ENCODE measurements around the gene CHRNA9.

CHRNA9 gene

GRCh38 chr4:40367451-40367850, 32.3 kb downstream of the CHRNA9 start:
- Histone ChIP-seq H3K27me3 (replicated peaks; ENCODE audit: insufficient read depth, low read length) (no peaks in the 10 kb centered on the region), H4K20me1 (ENCODE audit: insufficient read depth, low read length) (no peaks in the 10 kb centered on the region), H3K4me2 (ENCODE audit: low read depth, low read length) (no peak overlapping the region), H3K9me2 (replicated peaks; ENCODE audit: insufficient read depth, low read length) (no peaks in the 10 kb centered on the region), H3K9me3 (replicated peaks; ENCODE audit: insufficient read depth, low read length) (no peaks in the 10 kb centered on the region), H3F3A (ENCODE audit: insufficient read depth, low read length) (no peaks in the 10 kb centered on the region), H3K36me3 (replicated peaks; ENCODE audit: insufficient read depth, low read length) (no peaks in the 10 kb centered on the region), H3K9ac (ENCODE audit: low read length) (no peak overlapping the region), H3K4me3 (ENCODE audit: low read length) (no peak overlapping the region), H3K4me1 (ENCODE audit: low read length) (no peaks in the 10 kb centered on the region), H3K79me2 (ENCODE audit: low read length) (no peaks in the 10 kb centered on the region), H2AFZ (ENCODE audit: low read length) (no peak overlapping the region), H3K27ac (ENCODE audit: low read length) (no peak overlapping the region)
- no peak for TF ChIP-seq EZH2 (optimal IDR thresholded peaks at IDR 0.05; ENCODE audit: low read depth, low read length)
- no peak for TF ChIP-seq EZH2phosphoT487 (IDR thresholded peaks at IDR 0.05; ENCODE audit: low read length)
- no peak for TF ChIP-seq CTCF (IDR thresholded peaks at IDR 0.05; ENCODE audit: low read length)
- no peak for DNase-seq

GRCh38 chr4:40369437-40370274, 34.5 kb downstream of the CHRNA9 start:
- Histone ChIP-seq H3K9ac (ENCODE audit: low read length) (no peak overlapping the region), H3K9me3 (replicated peaks; ENCODE audit: insufficient read depth, low read length) (no peaks in the 10 kb centered on the region), H4K20me1 (ENCODE audit: insufficient read depth, low read length) (no peaks in the 10 kb centered on the region), H3K4me3 (ENCODE audit: low read length) (no peak overlapping the region), H3K9me2 (replicated peaks; ENCODE audit: insufficient read depth, low read length) (no peaks in the 10 kb centered on the region), H3K4me1 (ENCODE audit: low read length) (no peaks in the 10 kb centered on the region), H3K27ac (ENCODE audit: low read length) (no peak overlapping the region), H3K27me3 (replicated peaks; ENCODE audit: insufficient read depth, low read length) (no peaks in the 10 kb centered on the region), H3K79me2 (ENCODE audit: low read length) (no peaks in the 10 kb centered on the region), H3F3A (ENCODE audit: insufficient read depth, low read length) (no peaks in the 10 kb centered on the region), H3K4me2 (ENCODE audit: low read depth, low read length) (no peak overlapping the region), H3K36me3 (replicated peaks; ENCODE audit: insufficient read depth, low read length) (no peaks in the 10 kb centered on the region), H2AFZ (ENCODE audit: low read length) (no peak overlapping the region)
- TF ChIP-seq CTCF (IDR thresholded peaks at IDR 0.05; ENCODE audit: low read length) (no peak), EZH2phosphoT487 (IDR thresholded peaks at IDR 0.05; ENCODE audit: low read length) (no peak), EZH2 (optimal IDR thresholded peaks at IDR 0.05; ENCODE audit: low read depth, low read length) (no peak)
- no peak for DNase-seq

- H3K79me2 ChIP-seq (ENCODE audit: low read length) = no peaks in the 10 kb centered on the region
- H4K20me1 ChIP-seq (ENCODE audit: insufficient read depth, low read length) = no peaks in the 10 kb centered on the region
- no peak overlapping the region for H3K4me2 ChIP-seq (ENCODE audit: low read depth, low read length)
- H3K4me3 ChIP-seq (ENCODE audit: low read length) = no peak overlapping the region
- TF ChIP-seq EZH2 (optimal IDR thresholded peaks at IDR 0.05; ENCODE audit: low read depth, low read length) = no peak
- TF ChIP-seq EZH2phosphoT487 (IDR thresholded peaks at IDR 0.05; ENCODE audit: low read length) = no peak
- TF ChIP-seq CTCF (IDR thresholded peaks at IDR 0.05; ENCODE audit: low read length) = no peak
- H3K9me2 ChIP-seq (replicated peaks; ENCODE audit: insufficient read depth, low read length) = no peaks in the 10 kb centered on the region
- no peak overlapping the region for H3K27ac ChIP-seq (ENCODE audit: low read length)
- no peaks in the 10 kb centered on the region for H3K9me3 ChIP-seq (replicated peaks; ENCODE audit: insufficient read depth, low read length)
- no peaks in the 10 kb centered on the region for H3K36me3 ChIP-seq (replicated peaks; ENCODE audit: insufficient read depth, low read length)
- H3F3A ChIP-seq (ENCODE audit: insufficient read depth, low read length) = no peaks in the 10 kb centered on the region
- no peak overlapping the region for H2AFZ ChIP-seq (ENCODE audit: low read length)
- no peak for DNase-seq
- no peak overlapping the region for H3K9ac ChIP-seq (ENCODE audit: low read length)
- no peaks in the 10 kb centered on the region for H3K27me3 ChIP-seq (replicated peaks; ENCODE audit: insufficient read depth, low read length)
- no peaks in the 10 kb centered on the region for H3K4me1 ChIP-seq (ENCODE audit: low read length)
These were observed 37.5 kb downstream of the CHRNA9 start for GRCh38 chr4:40372651-40373050.

Measured in MM.1S (cell line).